Nephron progenitor cell (in vitro differentiated cells): ENCODE data around the gene CNOT6L.
A peak's percentile ranks its signal among the peaks of the same experiment; 100 is the strongest.
"Not testable (repeated sequence)": the region's sequence is repeated elsewhere in the genome, so short reads cannot be mapped to it uniquely, and the experiment has no call there.

Experiments
- DNase-seq: peaks from one replicate; pipeline ENCODE4 v3.0.0; 2021
- H3K27ac Mint-ChIP-seq: 2 replicates; pipeline ENCODE4 v1.8.0; 2021; ENCODE audit warnings: mild to moderate bottlenecking, moderate library complexity, mixed read lengths
- H3K27me3 Mint-ChIP-seq: 2 replicates; pipeline ENCODE4 v1.8.0; 2021; ENCODE audit warnings: mild to moderate bottlenecking, low read depth, mixed read lengths; ENCODE audit not compliant: poor library complexity
- H3K36me3 Mint-ChIP-seq: 2 replicates; pipeline ENCODE4 v1.8.0; 2021; ENCODE audit warnings: low read depth, mixed read lengths
- H3K4me1 Mint-ChIP-seq: 2 replicates; pipeline ENCODE4 v1.8.0; 2021; ENCODE audit warnings: mixed read lengths
- H3K4me3 Mint-ChIP-seq: 2 replicates; pipeline ENCODE4 v1.8.0; 2021; ENCODE audit warnings: mild to moderate bottlenecking, moderate library complexity, mixed read lengths
- H3K9me3 Mint-ChIP-seq: 2 replicates; pipeline ENCODE4 v1.8.0; 2021; ENCODE audit warnings: mild to moderate bottlenecking, moderate library complexity, mixed read lengths
- CTCF ChIP-seq: fragments of 200-600 bp; sonication (generic); IDR thresholded peaks from 2 replicates; pipeline ENCODE4 v1.5.0; 2021; ENCODE audit warnings: antibody characterized with exemption

Gene CNOT6L

GRCh38 chr4:77818602-77819403, at the start of gene CNOT6L:
Gene CNOT6L, minus strand, starts transcription at chr4:77819368. Its CDS starts 60 bp downstream, at chr4:77819308.
- Mint-ChIP-seq H3K36me3 (no peaks in the 10 kb centered on the region), H3K4me1 (peaks cover 27% of the 10 kb centered on the region), H3K27ac (peak within 1 kb of the TSS; percentile 98), H3K27me3 (peaks cover 19% of the 10 kb centered on the region), H3K4me3 (peak within 1 kb of the TSS; percentile 100), H3K9me3 (no peaks in the 10 kb centered on the region)
- TF ChIP-seq CTCF, result no peak
- DNase-seq, result peak; percentile 75

- peaks cover 37% of the 10 kb centered on the region for H3K36me3 Mint-ChIP-seq
- DNase-seq, result no peak
- H3K27ac Mint-ChIP-seq, result no peak overlapping the region
- no peaks in the 10 kb centered on the region for H3K9me3 Mint-ChIP-seq
- H3K27me3 Mint-ChIP-seq, result peaks cover 2% of the 10 kb centered on the region
- H3K4me1 Mint-ChIP-seq, result peaks cover 55% of the 10 kb centered on the region
- peak overlapping the region; percentile 28 for H3K4me3 Mint-ChIP-seq
- no peak for TF ChIP-seq CTCF
Observed at GRCh38 chr4:77865259-77865658, 46.1 kb upstream of the CNOT6L start.

- peak overlapping the region; percentile 98 for H3K4me3 Mint-ChIP-seq
- H3K9me3 Mint-ChIP-seq, H3K27me3 Mint-ChIP-seq, DNase-seq, H3K27ac Mint-ChIP-seq: not testable (repeated sequence)
- peaks cover 31% of the 10 kb centered on the region for H3K36me3 Mint-ChIP-seq
- H3K4me1 Mint-ChIP-seq, result peaks cover 47% of the 10 kb centered on the region
Observed at GRCh38 chr4:77863341-77863740, 44.2 kb upstream of the CNOT6L start.

- peak within 1 kb of the TSS; percentile 98 for H3K27ac Mint-ChIP-seq
- peaks cover 31% of the 10 kb centered on the region for H3K36me3 Mint-ChIP-seq
- peak; percentile 76 for DNase-seq
- H3K4me3 Mint-ChIP-seq, result peak within 1 kb of the TSS; percentile 98
- no peaks in the 10 kb centered on the region for H3K9me3 Mint-ChIP-seq
- peaks cover 50% of the 10 kb centered on the region for H3K4me1 Mint-ChIP-seq
- no peaks in the 10 kb centered on the region for H3K27me3 Mint-ChIP-seq
- no peak for TF ChIP-seq CTCF
Observed at GRCh38 chr4:77862478-77863216, 43.5 kb upstream of the CNOT6L start, which contains the start of gene MRPL1. Gene MRPL1, plus strand, starts transcription at chr4:77862830. Its CDS starts 19 bp downstream, at chr4:77862849.

- H3K27me3 Mint-ChIP-seq, result no peaks in the 10 kb centered on the region
- peaks cover 44% of the 10 kb centered on the region for H3K4me1 Mint-ChIP-seq
- TF ChIP-seq CTCF, result no peak
- H3K36me3 Mint-ChIP-seq, result peaks cover 19% of the 10 kb centered on the region
- H3K9me3 Mint-ChIP-seq, result no peaks in the 10 kb centered on the region
- H3K27ac Mint-ChIP-seq, result peak overlapping the region; percentile 98
- no peak for DNase-seq
- peak overlapping the region; percentile 98 for H3K4me3 Mint-ChIP-seq
Observed at GRCh38 chr4:77861495-77861894, 42.3 kb upstream of the CNOT6L start.

GRCh38 chr4:77859256-77859655, 40.1 kb upstream of the CNOT6L start:
- Mint-ChIP-seq H3K36me3 (peaks cover 2% of the 10 kb centered on the region), H3K27me3 (no peaks in the 10 kb centered on the region), H3K4me3 (no peak overlapping the region), H3K4me1 (peaks cover 33% of the 10 kb centered on the region), H3K9me3 (no peaks in the 10 kb centered on the region), H3K27ac (no peak overlapping the region)
- no peak for TF ChIP-seq CTCF
- DNase-seq, result no peak
